A673 (cell line): Measurements from ENCODE around the gene ABCC9. TPM values are rescaled to one million over a fixed set of nuclear protein-coding genes. Genes with fewer than 3 reads are reported as not detected.

ENCODE experiments used
- BruUV-seq: library from RNA; stranded (reverse); fragments of 400-500 nt; replicated peaks from 2 replicates; lab custom pipeline; 2021; lab: Mats Ljungman, UMichigan
- CTCF ChIA-PET: fragments of 300-600 bp; sonication (Branson Sonifier 250); formaldehyde crosslinking; loops from one replicate; lab custom pipeline; 2022; ENCODE audit warnings: antibody characterized with exemption; lab: Charles Lee
- POLR2A ChIA-PET: fragments of 300-600 bp; sonication (Branson Sonifier 250); formaldehyde crosslinking; loops from one replicate; lab custom pipeline; 2022; ENCODE audit warnings: antibody characterized with exemption; ENCODE audit not compliant: low non-redundant PET; lab: Charles Lee
- DNase-seq: peaks from one replicate; pipeline ENCODE4 v3.0.0-alpha.2; 2015; ENCODE audit warnings: low spot score
- H3K27ac ChIP-seq: fragments of 200-600 bp; sonication (generic); 2 replicates; pipeline ENCODE4 v1.5.1; 2016; ENCODE audit warnings: mixed run types, low read depth, mild to moderate bottlenecking, mixed read lengths, antibody characterized with exemption, low read length; ENCODE audit not compliant: poor library complexity, severe bottlenecking
- H3K27me3 ChIP-seq: fragments of 200-600 bp; sonication (generic); replicated peaks from 2 replicates; pipeline ENCODE4 v1.6.1; 2017; ENCODE audit warnings: mixed run types, low read depth, mild to moderate bottlenecking, mixed read lengths, antibody characterized with exemption, low read length; ENCODE audit not compliant: insufficient read depth, poor library complexity
- H3K36me3 ChIP-seq: fragments of 200-600 bp; sonication (generic); 2 replicates; pipeline ENCODE4 v1.6.1; 2016; ENCODE audit warnings: mixed run types, mild to moderate bottlenecking, mixed read lengths, antibody characterized with exemption, low read length; ENCODE audit not compliant: insufficient read depth, poor library complexity, severe bottlenecking
- H3K4me1 ChIP-seq: fragments of 200-600 bp; sonication (generic); 2 replicates; pipeline ENCODE4 v1.6.1; 2017; ENCODE audit warnings: mixed run types, mild to moderate bottlenecking, mixed read lengths, antibody characterized with exemption, low read length; ENCODE audit not compliant: insufficient read depth, poor library complexity, severe bottlenecking
- H3K4me3 ChIP-seq: fragments of 200-600 bp; sonication (generic); 2 replicates; pipeline ENCODE4 v1.5.1; 2016; ENCODE audit warnings: low read depth, mixed run types, mild to moderate bottlenecking, mixed read lengths, low read length; ENCODE audit not compliant: poor library complexity, severe bottlenecking
- H3K9me3 ChIP-seq: fragments of 200-600 bp; sonication (generic); 2 replicates; pipeline ENCODE4 v1.6.1; 2016; ENCODE audit warnings: mixed run types, low read depth, mild to moderate bottlenecking, mixed read lengths, antibody characterized with exemption, low read length; ENCODE audit not compliant: poor library complexity, severe bottlenecking
- CTCF ChIP-seq: fragments of 300-800, 200-600 bp; sonication (generic); conservative IDR thresholded peaks from 2 replicates; pipeline ENCODE4 v1.5.1; 2017; ENCODE audit warnings: low read depth, mild to moderate bottlenecking, antibody characterized with exemption, low read length, moderate library complexity, mixed read lengths
- EZH2 ChIP-seq: fragments of 200-600 bp; sonication (generic); IDR thresholded peaks from 2 replicates; pipeline ENCODE4 v1.6.1; 2017; ENCODE audit warnings: borderline replicate concordance, low read depth, mild to moderate bottlenecking, mixed read lengths, antibody characterized with exemption, low read length; ENCODE audit not compliant: poor library complexity, severe bottlenecking
- intact Hi-C: fragments of 100-400 bp; cut with micrococcal nuclease; formaldehyde crosslinking; loops from one replicate; pipeline ENCODE4 v1.10.0; 2022; ENCODE audit not compliant: unreplicated experiment
- total RNA-seq: library from RNA; stranded (reverse); gene quantifications from 2 replicates; pipeline ENCODE4 v1.2.3, GENCODE V29; 2021

Gene ABCC9
- total RNA-seq, 1 experiment from 2014 or later: not detected

- no peak overlapping the region for H3K4me3 ChIP-seq
- H3K27me3 ChIP-seq: peaks cover 16% of the 10 kb centered on the region
- CTCF ChIA-PET: no interaction called here
- BruUV-seq: no TSS peak
- H3K9me3 ChIP-seq: no peaks in the 10 kb centered on the region
- H3K36me3 ChIP-seq: no peaks in the 10 kb centered on the region
- POLR2A ChIA-PET: no interaction called here
- DNase-seq: no peak
- intact Hi-C loops: no loop called here
- no peak overlapping the region for H3K27ac ChIP-seq
- no peak for TF ChIP-seq EZH2
- no peak for TF ChIP-seq CTCF
- no peaks in the 10 kb centered on the region for H3K4me1 ChIP-seq
Measured at GRCh38 chr12:21971344-21971743, 30.1 kb upstream of the ABCC9 start.

GRCh38 chr12:21962821-21963220, 21.6 kb upstream of the ABCC9 start:
- no peaks in the 10 kb centered on the region for H3K27me3 ChIP-seq
- H3K9me3 ChIP-seq: no peaks in the 10 kb centered on the region
- DNase-seq: no peak
- no peak overlapping the region for H3K27ac ChIP-seq
- no peaks in the 10 kb centered on the region for H3K36me3 ChIP-seq
- ChIA-PET CTCF (no interaction called here), POLR2A (no interaction called here)
- H3K4me3 ChIP-seq: no peak overlapping the region
- intact Hi-C loops: no loop called here
- H3K4me1 ChIP-seq: no peaks in the 10 kb centered on the region
- BruUV-seq: no TSS peak
- TF ChIP-seq EZH2 (no peak), CTCF (no peak)

DNA sequence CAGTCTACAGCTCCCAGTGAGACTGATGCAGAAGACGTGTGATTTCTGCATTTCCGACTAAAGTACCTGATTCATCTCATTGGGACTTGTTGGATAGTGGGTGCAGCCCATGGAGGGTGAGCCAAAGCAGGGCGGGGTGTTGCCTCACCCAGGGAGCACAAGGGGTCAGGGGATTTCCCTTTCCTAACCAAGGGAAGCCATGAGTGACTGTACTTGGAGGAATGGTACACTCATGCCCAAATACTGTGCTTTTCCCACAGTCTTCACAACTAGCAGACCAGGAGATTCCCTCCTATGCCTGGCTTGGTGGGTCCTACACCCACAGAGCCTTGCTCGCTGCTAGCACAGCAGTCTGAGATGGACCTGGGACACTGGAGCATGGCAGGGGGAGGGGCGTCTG, 21.0 kb upstream of the ABCC9 start:
- TF ChIP-seq CTCF (no peak), EZH2 (no peak)
- no peak for DNase-seq
- no TSS peak for BruUV-seq
- intact Hi-C loops: no loop called here
- no peaks in the 10 kb centered on the region for H3K27me3 ChIP-seq
- no peak overlapping the region for H3K27ac ChIP-seq
- POLR2A ChIA-PET: no interaction called here
- no peak overlapping the region for H3K4me3 ChIP-seq
- CTCF ChIA-PET: no interaction called here
- no peaks in the 10 kb centered on the region for H3K9me3 ChIP-seq
- H3K36me3 ChIP-seq: no peaks in the 10 kb centered on the region
- H3K4me1 ChIP-seq: no peaks in the 10 kb centered on the region
